Panc1 (cell line): Measurements from ENCODE around the gene IVD.

Experiments used
- POLR2AphosphoS5 ChIP-seq: IDR thresholded peaks from 2 replicates; pipeline ENCODE4 v1.6.1; 2012; ENCODE audit warnings: mild to moderate bottlenecking, low read depth, low read length, moderate library complexity
- SIN3A ChIP-seq: IDR thresholded peaks from 2 replicates; pipeline ENCODE4 v1.6.1; 2012; ENCODE audit warnings: low read depth, mild to moderate bottlenecking, low read length, moderate library complexity, borderline replicate concordance; ENCODE audit not compliant: insufficient read depth
- TCF7L2 ChIP-seq: IDR thresholded peaks from 2 replicates; pipeline ENCODE4 v1.6.1; 2011; ENCODE audit warnings: mild to moderate bottlenecking, low read depth, low read length, inconsistent platforms
- TF ChIP-seq, protein P1 (sequence below): fragments of 450-650 bp; IDR thresholded peaks from 2 replicates; pipeline ENCODE4 v1.5.1; 2017; ENCODE audit warnings: mild to moderate bottlenecking

DNA sequence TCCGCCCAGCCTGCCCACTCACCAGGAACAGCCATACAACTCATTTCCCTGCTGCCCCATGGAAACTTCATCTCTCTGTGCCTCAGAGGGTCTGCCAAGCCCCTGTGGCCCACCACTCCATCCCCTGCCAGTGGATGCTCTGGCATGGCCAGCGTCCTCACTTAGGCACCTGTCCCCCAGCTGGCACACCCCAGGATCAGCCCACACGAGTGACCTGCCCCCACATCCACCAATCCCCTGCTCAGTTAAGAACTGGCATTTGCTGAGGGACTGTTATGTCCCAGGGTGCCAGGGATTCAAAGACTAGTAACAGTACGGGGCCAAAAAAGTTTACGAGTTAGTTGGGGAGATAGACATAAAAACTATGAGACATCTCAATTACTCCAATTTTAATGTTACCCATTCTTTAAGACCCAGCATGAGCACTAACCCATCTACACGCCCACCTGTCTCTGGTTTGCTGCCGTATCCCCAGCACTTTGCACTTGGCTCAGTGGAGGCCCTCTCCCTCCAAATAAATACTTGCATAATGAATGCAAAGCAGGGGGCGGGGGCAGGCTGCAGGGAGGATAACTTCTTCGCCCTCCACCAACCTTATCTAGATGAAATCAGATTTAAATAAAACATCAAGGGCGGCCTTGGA is 23.6 kb downstream of the IVD start:
- TF ChIP-seq, protein P1, sequence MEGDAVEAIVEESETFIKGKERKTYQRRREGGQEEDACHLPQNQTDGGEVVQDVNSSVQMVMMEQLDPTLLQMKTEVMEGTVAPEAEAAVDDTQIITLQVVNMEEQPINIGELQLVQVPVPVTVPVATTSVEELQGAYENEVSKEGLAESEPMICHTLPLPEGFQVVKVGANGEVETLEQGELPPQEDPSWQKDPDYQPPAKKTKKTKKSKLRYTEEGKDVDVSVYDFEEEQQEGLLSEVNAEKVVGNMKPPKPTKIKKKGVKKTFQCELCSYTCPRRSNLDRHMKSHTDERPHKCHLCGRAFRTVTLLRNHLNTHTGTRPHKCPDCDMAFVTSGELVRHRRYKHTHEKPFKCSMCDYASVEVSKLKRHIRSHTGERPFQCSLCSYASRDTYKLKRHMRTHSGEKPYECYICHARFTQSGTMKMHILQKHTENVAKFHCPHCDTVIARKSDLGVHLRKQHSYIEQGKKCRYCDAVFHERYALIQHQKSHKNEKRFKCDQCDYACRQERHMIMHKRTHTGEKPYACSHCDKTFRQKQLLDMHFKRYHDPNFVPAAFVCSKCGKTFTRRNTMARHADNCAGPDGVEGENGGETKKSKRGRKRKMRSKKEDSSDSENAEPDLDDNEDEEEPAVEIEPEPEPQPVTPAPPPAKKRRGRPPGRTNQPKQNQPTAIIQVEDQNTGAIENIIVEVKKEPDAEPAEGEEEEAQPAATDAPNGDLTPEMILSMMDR: no peak
- TF ChIP-seq POLR2AphosphoS5 (no peak), SIN3A (no peak), TCF7L2 (no peak)
